Measurements from ENCODE around the gene PARD3.

The PARD3 gene

DNA sequence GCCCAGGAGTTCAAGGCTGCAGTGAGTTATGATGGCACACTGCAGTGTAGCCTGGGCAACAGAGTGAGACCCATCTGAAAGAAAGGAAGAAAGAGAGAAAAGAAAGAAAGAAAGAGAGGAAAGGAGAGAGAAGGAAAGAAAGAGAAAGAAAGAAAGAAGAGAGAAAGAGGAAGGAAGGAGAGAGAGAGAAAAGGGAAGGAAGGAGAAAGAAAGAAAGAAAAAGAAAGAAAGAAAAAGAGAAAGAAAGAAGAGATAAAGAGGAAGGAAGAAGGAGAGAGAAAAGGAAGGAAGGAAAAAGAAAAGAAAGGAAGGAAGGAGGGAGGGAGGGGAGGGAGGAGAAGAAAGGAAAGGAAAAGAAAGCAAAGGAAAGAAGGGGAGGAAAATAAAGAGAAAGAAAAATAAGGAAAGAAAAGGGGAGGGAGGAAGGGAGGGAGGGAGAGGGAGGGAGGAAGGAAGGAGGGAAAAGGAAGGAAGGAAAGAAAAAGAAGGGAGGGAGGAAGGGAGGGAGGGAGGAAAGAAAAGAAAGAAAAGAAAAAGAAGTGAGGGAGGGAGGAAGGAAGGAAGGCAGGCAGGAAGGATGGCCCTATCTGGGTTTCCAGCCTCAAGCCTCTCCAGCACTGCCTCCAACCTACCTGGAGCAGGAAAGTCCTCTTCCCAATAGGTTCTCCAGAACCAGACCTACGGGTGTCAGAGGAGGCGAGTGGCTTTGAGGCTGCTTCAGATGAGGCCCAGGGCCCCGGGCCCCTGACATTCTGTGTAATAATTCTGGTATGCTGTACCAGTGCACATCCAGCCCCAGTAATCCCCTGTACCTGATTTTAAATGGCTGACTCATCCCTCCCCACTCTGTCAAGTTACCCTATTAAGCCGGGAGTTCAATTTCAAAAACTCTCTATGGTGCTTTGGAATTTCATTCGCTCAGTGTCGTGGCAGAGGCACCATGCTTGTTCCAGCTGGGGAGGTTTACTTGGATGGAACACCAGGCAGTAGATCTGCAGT lies 6.8 kb upstream of the PARD3 start:
- no peak for DNase-seq

DNA sequence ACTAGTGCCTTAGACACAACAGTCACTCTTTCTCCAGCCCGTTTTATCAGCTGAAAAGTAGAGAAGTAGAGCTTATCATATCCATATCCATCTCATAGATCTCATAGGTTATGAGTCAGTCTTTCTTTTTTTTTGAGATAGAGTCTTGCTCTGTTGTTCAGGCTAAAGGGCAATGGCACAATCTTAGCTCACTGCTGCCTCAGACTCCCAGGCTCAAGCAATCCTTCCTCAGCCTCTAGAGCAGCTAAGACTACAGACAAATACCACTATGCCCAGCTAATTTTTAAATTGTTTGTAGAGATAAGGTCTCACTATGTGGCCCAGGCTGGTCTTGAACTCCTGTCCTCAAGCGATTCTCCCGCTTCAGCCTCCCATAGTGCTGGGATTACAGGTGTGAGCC lies 2.5 kb upstream of the PARD3 start:
- DNase-seq: no peak

DNA sequence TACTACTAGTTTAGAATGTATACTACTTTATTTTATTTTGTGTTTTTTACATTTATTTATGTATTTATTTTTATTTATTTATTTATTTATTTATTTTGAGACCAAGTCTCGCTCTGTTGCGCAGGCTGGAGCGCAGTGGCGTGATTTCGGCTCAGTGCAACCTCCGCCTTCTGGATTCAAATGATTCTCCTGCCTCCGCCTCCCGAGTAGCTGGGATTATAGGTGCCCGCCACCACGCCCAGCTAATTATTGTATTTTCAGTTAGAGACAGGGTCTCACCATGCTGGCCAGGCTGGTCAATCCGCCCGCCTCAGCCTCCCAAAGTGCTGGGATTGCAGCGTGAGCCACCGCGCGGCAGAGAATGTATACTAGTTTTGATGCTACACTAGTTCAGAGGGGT lies 2.0 kb upstream of the PARD3 start:
- no peak for DNase-seq

DNA sequence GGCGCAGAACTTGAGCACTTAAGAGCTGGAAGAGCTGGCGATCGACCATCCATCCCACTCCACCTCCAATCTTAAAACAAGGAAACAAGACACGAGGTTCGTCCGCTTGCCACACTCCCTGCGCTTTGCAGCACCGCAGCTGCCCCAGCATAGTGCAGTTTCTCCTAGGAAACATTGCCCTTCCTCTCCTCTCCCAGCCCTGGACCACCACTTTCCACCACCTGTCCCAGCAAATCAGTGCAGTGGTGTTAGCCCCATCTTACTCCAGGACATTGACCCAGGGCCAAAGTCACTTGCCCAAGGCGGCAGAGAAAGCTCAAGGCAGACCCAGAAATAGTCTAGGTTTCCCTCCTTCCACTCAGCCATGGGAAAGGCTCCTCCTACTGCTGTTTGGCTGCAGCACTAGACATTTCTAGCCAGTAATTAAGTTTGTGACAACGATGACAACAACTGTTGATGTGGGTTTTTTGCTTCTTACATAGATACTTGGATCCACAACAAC lies 1.5 kb upstream of the PARD3 start:
- DNase-seq: no peak

DNA sequence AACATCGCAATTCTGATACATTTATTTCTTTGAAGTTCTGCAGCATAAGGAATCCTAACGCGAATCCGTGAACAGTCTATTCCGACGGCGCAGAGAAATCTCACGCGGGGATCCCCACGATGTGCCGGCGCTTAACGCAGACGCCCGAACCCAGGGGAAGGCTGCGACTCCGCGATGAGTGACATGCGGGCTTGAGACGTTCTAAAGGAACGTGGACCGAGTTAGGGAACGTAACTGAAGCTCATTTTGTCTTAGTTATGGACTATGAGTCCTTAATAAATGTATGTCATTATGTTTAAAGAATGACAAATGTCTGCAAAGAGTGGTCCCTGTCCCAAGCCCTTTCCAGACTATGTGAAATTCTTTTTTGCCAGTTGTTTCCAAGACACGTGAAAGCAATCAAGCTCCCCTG lies 995 bp upstream of the PARD3 start:
- DNase-seq: no peak

DNA sequence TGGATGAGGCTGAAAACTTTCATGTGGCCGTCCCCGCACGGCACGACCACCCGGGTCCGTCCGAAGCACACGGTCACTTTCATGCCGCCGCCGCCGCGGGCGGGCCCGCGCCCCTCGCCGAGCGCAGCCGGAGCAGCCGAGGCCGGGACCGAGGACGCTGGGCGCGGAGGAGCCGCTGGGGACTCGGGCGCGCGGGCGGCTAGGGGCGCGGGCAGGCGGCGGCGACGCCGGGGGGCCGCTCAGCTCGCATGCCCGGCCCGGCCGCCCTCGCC lies 247 bp downstream of the PARD3 start:
- DNase-seq: no peak

DNA sequence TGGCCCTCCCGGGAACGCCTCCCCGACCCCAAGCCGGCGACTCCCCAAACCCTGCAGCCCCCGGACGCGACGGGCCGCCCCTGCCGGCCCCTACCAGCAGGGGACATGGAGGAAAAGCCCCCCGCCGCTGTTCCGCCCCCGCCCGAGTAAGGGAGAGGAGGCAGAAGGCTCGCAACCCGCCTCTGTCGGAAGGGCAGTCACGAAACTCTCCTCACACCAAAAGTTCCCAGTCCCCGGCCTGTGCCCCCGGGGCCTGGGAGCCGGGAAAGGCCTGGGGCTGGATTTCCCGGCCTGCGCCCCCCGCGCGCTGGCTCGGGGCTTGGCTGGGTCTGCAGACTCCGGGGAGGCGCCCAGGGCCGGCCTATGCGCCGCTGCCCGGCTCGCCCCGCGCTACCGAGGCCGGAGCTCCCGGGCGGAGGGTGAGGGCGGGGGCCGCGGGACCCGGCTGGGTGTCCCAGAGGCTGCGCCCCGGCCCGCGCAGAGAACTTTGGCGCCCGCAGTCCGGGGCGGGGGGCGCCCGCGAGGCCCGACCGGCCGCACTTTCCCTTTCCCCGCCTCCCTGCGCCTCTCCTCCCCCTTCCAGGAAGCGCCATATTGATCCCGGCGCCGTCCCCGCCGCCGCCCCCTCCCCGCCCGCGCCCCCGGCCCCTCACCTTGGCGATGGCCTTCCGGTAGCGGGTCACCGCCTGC lies 728 bp downstream of the PARD3 start:
- no peak for DNase-seq

DNA sequence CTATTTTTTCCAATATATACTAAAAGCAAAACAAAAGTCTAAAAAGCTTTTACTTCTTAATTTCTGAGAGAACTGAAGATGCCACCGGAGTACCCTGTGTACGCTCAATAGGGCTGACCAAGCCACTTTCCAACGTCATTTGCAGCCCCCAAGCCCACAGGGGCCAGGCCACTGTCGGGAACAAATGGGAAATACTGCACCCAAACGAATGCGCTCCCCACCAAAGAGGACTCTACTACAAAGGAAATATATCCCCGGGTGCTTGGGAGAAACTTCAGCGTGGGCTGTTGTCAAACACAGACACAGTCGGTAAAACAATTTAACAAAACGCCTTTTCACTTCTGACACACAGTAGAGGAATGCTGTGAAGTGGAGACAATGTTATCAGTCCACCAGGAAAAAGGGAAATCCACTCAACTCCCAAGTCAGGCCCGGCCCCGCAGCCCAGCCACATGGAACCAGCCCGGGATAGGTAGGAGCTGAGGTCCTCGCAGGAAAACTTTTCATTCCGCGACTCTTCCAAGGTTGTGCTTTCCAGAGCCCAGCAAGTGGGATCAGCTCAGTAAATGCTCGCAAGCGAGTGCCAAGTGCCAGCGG lies 1.4 kb downstream of the PARD3 start:
- no peak for DNase-seq

DNA sequence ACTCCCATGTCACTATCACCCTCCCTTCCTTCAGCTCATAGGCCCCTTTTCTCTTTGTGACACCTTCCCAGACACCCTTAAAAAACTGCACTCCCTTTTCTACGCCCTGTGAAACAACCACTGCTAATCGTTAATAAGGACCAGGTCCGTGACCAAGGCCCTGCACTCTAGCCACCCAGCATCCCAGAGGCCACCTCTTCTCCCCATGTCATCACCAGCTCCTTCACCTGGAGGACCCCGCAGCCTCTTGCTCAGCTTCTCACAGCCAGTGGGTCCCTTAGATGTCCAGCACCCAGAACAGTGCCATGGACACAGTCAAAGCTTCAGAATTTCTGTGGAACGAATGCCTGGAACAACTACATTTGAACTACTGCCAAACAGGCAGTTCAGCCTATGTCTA lies 2.3 kb downstream of the PARD3 start:
- DNase-seq: no peak

DNA sequence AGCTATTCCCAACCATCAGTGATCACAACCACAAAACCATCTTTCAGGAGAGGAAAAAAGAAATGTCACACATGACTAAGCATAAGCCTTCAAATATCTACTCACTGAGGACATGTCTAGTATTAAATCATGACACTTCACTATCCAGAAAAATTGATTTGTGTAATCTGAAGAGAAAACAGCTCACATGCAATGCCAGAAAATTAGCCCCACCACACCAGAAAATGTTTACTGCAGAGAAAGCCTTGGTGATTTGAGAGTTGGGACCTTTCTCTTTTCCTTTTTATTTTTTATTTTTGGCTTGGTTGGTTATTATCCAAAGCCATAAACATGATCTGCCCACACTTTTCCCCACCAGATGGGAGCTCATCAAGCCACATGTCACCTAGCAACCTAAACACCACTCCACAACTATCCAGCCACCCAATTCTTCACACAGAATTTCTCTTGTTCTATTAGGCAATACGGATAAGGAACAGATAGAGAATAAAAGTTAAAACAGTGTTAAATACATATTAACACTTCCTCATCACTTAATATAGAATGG lies 3.1 kb downstream of the PARD3 start:
- DNase-seq: no peak

DNA sequence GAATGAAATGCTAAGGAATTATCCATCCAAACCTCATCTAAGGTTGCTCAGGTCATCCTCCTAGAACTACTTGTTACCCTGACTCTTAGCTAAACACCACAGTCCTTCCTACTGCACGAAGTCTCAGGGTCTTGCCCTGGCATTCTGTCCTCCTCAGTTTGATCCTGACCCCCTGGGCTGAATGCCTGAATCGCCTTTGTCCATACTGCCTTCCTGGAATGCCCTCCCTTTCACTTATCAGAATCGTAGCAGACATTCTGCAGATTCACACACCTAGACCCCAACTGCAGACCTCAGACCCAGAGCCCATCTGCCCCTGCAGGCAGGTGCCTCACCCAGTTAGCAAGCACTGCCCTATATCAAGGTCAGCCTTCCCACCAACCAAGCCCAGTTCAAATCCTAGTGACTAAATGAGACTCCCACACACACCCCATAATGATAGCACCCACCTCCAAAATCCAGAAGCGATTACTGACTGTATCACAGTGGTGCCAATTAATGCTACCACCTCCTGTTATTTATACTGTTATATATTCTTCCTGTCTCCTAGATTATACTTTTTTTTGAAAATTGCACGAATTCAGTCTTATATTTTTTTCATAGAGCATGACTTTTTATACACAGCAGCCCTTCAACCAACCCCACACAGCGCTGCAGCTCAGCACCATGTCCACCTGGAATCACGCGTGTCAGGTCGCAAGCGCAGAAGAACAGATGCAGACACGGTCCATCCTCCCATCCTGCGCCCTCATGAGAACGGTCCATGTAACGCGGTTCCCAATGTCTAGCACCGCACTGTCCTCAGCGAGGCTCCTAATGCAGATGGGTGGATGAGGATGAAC lies 3.7 kb downstream of the PARD3 start:
- DNase-seq: no peak

DNA sequence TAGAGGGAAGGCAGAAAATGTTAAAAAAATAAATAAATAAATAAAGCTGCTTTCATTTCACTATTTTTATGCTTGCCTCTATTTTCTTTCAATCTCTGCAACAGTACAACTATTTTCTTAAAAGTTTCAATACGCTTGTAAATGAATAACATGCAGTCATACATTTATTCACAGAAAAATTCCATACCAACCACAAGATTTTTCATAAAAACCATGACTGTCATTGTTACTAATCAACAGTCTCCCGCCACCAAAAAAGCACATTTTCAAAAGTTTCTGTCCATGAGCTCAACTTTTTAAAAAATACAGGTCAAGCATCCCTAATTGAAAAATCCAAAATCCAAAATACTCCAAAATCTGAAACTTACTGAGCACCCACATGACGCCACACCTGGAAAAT lies 5.3 kb downstream of the PARD3 start:
- DNase-seq: no peak

DNA sequence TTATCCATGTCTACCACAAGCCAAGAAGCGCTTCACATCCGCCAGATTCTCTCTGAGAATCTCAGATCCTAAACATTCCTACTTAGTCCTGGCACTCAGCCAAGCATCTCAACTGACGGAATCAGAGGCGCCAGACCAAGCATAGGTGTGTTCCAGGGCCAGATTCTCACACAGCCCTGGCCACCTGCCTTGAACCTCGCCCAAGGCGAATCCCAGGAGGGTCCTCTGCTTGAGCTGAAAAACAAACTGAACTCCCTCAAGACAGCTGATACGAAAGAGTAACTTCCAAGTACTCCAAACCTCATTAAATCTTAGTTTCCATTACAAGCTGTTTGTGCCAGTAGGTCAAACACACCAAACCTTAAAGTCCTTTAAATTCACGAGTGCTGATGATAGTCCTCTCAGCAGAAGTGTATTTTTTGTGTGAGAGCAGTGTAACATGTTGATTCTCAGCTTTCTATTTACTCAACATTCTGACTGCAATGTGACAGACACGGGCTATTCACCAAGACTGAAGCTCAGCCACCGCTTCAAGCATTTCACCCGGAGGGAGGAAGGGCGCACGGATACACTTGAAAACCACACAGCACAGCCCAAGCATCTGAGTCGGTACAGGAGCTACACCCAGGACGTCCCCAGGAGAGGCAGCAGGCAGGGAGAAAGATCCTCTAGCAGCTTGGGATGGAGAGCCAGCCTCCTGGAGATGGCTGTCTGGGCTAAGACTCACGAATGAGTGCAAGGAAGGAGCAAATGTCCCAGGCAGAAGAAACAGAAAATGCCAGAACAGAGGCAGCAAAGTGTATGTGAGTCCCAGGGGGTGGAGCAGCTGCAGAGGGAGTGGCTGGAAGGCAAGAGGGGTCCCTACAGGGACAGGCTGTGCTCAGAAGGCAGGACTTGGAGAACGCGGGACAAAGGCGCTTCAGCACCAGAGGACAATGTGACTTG lies 6.0 kb downstream of the PARD3 start:
- no peak for DNase-seq

DNA sequence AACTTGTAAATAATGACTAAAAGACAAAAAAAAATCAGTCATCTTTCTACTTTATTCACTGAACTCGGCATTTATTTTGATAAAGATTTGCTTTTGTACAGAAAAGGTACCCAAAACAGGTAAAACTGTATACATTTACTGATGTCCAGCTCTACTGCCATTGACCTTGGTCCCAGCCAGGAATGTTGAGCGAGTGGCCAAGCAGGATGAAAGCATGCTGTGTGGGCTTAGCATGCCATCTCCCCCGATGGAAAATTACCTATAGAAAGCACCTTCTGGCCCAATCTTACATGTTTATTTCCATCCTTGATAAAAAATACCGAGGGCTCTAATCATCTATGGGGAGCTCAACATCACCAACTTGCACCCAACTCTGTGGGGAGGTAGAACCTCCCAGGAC lies 6.8 kb downstream of the PARD3 start:
- DNase-seq: no peak

DNA sequence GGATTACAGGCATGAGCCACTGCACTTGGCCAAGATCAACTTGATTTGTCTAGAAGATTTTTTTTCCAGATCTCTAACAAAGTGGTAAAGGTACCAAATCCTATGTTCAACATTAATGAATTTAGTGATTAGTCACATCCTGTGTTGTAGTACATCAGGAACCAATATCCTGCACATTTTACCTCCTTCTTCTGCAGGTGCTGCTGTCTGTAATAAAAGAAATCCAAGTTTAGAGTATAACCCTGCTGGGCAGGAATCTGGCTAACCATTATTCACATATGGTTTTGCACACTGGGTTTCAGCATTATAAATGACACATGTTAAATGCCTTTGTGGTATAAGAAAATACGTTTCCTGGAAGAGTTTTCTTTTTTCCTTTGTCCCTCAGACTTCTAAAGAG lies 10.8 kb downstream of the PARD3 start:
- no peak for DNase-seq

DNA sequence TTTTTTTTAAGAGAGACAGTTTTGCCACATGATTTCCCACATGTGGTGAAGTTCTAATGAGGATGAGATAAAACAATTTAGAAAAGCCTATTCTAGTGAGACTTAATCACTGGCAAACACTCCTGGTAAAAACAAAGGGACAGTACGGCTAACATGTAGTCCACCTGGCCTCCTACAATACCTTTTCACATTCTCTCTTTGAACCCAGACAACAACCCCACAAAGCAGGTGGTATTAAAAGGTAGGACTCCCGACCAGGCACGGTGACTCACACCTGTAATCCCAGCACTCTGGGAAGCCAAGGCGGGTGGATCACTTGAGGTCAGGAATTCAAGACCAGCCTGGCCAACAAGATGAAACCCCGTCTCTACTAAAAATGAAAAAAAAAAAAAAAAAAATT lies 12.4 kb downstream of the PARD3 start:
- no peak for DNase-seq

DNA sequence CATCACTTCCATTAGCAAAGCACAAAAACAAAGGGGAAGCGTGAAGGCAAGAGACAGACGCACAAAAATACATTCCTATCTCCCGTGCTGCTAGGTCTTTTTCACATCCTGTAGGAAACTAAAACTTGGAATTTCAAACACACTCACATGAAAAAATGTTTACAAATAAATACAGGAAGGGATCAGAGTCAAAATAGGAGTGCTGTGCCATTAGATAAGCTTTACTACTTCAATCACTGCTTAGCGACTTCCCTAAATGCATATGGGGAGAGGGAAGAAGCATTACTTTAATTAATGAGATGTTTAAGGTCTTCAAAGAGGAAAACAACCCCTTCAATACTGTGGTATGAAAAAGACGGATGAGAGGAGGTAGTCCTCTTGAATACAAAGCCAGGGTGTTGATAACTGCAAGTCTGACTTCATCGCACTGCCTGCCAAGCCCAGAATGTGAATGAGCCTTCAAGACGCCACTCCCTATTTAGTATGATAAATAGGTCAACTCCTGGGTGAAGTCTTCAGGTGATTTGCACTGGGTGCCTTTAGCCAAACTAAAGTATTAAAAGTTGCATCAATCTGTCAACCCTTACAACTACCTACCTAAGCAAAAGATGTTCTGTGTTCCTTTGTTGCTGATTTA lies 13.9 kb downstream of the PARD3 start:
- no peak for DNase-seq

DNA sequence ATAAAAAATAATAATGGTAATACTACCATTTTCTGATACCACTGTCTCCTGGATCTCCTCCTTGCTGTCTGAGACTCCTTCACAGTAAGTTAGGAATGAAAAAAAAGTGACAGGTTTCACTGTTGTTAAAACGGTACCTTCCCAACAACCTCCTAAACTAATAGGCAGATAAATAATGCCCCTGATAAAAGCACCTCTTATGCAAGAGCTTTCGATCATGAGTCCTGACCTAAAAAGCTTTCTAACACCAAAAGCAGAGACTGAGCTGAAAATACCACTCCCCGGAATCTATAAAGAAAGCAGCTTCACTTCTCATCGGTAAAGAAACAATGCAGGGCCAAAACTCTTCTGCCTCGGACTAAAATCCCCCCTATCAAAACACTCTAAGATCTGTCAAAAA lies 14.5 kb downstream of the PARD3 start:
- no peak for DNase-seq

DNA sequence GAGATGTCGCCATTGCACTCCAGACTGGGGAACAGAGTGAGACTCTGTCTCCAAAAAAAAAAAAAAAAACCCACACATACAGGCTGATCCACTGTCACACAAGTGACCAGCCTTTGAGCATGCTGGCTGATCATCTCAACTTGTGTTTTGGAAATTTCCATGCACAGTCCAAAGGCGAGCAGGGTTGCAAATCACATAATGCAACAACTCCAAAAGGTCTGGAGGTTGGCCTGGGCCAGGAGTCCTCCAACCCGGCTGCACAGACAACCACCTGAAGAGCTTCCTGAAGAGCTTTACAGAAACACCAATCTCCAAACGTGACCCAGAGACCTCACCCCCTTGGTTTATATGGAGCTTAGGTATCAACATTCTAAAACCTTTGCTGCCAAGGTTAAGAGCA lies 16.4 kb downstream of the PARD3 start:
- no peak for DNase-seq

DNA sequence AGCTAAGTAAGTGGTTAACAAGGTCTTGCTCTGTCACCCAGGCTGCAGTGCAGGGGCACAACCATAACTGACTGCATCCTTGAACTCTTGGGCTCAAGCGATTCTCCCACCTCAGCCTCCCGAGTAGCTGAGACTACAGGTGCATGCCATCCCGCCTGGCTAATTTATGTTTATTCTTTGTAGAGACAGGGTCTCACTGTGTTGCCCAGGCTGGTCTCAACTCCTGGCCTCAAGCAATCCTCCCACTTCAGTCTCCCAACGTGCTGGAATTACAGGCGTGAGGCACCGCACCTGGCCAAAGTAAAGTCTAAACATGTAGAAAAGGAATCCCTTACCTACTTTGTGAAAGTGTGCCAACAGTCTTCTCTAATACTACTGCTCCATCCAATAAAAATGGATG lies 17.9 kb downstream of the PARD3 start:
- DNase-seq: no peak

DNA sequence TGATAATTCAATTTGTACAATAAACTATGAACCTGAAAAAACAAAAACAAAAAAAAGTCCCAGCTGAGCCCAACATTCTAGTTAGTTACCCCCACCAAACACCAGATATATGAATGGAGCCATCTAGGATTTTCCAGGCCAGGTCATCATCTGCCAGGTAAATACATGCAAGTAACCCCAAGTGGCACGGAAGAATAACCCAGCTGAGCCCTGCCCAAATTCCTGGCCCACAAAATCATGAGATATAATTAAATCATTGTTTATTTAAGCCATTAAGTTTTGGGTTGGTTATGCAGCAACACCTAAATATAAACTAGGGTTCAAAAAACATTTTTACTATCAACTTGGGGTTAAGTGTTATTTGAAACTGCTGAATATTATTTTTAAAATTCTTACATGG lies 19.0 kb downstream of the PARD3 start:
- DNase-seq: no peak
